Fibroblast of skin of right quadriceps (primary cell): ENCODE data around the gene MB21D2.

Experiments
- DNase-seq: peaks from one replicate; pipeline ENCODE4 v3.0.0-alpha.2; 2013

The MB21D2 gene

DNA sequence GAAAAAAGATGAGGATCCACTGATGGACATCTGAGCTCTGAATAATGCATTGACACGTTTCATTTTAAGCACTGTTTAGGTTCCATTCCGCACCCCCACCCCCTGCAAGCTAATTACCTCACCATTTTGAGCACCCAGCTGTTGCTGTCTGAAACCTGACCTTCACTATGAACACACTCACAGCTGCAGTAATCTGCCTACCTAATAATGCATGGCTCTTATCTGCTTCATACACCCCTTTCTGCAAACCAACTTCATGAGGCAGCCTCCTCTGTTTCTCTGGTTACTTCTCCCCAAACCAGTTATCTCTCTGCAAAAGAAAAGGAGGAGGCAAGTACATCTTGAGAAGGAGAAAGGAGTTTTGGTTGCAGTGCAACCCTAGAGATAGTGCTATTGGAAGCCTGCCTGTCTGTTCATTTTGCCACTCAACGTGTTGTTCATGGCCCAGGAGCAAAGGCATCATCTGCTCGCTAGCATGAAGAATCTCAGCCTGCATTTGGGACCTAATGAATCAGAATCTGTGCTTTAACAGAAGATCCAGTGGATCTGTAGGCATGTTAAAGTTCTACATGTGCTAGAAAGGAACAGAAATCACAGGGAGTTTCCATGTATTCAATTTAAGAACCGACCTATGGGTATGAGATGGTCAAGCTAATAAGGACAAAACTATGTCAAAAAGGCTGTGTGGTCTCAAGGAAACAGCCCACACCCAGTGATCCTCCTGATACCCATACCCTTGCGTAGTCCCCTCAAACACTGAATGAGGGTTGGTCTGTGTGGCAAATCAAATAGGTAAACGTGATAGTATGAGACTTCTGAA is 87.2 kb downstream of the MB21D2 start:
- DNase-seq: no peak

DNA sequence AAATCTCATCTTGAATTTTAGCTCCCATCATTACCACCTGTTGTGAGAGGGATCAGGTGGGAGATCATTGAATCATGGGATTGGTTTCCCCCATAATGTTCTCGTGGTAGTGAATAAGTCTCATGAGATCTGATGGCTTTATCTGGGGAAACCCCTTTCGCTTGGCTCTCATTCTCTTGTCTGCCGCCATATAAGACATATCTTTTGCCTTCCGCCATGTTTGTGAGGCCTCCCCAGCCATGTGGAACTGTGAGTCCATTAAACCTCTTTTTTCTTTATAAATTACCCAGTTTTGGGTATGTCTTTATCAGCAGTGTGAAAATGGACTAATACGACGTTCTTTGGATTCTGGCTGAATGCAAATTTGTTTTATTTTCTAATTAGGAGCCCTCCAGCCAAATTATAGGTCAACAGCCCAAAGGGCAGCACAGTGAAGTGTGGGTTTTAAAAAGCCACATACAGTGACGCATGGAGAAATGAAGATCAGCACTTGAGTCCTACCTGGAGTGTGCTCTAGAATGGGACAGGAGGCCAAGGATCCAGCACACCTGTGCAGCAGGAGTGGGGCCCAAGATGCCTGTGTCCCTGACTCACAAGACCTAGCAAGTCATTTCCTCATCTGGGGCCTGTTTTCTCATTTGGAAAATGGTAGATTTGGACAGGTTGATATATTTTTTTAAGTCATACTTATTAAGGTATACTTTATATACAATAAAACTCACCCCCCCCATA is 89.6 kb downstream of the MB21D2 start:
- no peak for DNase-seq

DNA sequence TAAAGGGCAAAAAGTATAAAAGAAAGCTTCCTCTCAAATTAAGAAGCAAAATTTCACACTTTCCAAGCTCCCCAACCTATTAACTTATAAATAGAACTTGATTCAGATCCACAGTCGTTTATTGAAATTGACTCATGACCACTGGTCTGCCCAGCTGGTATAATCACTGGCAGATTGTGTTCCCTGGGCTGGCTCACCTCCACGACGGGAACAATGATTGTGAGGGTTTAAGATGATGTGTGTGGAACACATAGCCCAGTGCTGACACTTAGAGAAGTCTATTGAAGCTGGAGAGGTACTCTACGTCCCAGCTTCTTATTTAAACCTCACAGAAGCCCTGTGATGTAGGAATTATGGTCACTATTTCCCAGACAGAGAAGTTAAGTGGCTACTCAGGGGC is 90.4 kb downstream of the MB21D2 start:
- no peak for DNase-seq

DNA sequence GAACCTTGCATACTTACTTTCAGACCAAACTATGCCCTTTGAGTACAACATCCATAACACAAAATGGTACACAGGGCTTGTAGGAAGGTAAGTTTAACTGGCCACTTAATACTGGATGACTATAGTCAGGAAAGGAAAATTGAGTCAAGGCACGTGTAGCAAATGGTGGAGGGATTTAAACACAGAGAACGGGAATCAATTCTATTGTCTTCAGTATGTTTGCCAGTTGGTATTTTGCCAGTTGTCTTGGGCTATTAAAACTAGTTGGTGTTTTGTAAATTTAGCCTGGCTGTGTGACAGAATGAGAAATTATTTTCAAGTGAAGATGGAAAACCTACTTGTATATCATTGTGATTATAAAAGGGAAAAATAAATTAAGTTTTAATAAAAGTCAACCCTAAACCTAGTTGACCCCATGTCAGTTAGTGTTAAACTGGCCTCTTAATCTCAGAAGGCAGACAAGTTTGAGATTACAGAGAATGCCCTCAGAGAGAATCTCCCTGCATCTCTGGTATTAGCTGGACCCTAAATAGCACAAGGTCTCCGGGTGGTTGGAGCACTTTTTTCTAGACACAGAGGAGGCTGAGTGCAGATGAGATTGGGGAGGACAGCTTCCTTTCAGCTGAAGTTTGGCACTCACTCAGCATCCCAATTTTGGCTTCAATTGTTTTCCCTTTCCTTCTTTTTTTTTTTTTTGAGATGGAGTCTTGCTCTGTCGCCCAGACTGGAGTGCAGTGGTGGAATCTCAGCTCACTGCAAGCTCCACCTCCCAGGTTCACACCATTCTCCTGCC is 91.2 kb downstream of the MB21D2 start:
- no peak for DNase-seq

DNA sequence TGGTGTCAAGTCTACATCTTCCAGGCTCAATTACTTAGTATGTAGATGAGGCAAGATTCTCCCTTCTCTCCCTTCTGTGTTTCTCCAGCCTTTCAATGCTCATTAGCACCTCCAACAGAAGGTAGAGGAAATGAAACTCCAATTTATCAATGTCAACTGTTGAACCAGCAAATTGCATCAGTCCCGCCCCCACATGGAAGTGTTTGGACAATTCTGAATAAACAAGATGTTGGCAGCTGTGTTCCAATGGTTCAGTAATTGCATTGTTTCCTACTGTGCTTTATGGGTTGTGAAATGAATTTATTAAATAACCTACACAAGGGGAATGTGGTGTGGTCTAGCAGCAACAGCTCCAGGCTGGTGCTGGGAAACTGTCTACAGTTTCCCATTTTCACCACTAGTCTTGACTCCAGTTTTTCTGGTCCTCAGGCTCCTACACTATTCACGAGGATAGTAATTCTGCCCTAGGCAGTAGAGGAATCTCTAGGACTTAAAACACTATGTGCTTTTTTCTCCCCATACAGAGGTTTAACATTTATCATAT is 91.9 kb downstream of the MB21D2 start:
- DNase-seq: no peak

DNA sequence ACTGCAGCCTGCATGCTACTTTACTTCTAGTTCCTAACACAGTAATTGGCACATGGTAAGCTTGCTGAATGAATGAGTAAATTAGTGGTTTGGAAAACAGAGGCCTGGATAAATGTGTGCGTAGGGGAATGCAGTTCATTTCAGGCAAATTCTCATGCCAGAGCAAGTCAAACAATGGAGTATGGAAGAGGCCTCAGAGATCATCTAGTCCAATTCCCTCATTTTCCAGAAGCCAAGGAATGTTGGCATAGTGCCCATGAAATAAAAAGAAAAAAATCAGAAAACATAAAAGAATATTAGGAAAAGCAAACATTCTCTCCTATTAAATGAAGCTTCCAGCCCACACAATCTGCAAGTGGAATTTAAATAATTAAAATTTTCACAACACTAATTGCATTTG is 92.4 kb downstream of the MB21D2 start:
- peak; percentile 47 for DNase-seq

DNA sequence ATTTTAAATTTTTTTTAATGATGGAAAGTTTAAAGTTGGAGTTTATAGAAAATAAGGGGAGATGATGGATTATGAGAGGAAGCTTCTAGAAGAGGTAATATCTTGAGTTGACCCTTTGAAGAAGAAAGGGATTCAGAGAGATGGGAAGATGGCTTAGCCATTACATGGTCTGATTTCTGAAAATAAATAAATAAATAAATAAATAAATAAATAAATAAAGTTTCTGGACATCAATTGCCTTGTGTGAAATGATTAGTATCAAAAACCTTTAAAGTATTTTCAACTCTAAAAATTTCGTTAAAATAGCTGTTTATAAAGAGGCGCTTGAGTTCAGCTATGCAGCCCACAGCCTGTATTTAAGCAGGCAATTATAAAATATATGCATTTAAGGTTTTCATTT is 93.3 kb downstream of the MB21D2 start:
- no peak for DNase-seq

DNA sequence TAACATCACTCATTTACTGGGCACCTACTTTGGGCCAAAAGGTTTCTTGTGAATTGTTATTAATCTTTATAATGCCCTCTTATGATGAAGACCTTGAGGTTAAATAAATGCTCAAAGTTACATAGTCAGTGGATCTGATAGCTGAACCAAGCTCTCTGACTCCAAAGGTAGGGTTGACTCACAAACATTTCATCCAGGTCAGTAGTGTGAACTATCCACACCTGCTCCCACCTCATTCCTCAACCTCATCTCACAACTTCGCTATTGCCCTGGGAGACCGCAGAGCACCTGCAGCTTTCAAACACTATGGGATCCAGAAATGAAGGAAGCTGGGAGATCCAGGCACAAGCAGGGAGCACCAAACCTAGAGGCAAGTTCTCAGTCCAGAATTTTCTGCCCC is 96.5 kb downstream of the MB21D2 start:
- no peak for DNase-seq

DNA sequence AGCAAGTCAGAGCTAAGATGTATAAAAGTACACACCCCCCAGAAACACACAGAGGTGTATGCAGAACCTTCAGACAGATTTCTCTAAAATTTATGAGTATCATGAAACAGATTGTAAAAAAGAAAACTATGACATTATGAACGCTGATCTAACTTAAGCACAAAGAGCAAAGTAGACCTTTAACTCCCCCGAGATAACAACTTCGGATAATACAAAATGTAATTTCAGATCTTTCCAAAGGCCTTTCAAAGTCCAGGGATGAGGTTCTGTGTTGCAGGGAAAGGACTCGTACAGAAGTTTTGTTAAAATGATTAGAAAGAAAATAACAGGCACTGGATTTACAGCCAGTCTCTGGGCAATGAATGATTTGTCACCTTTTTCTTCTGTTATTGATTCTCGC is 97.5 kb downstream of the MB21D2 start:
- DNase-seq: no peak

DNA sequence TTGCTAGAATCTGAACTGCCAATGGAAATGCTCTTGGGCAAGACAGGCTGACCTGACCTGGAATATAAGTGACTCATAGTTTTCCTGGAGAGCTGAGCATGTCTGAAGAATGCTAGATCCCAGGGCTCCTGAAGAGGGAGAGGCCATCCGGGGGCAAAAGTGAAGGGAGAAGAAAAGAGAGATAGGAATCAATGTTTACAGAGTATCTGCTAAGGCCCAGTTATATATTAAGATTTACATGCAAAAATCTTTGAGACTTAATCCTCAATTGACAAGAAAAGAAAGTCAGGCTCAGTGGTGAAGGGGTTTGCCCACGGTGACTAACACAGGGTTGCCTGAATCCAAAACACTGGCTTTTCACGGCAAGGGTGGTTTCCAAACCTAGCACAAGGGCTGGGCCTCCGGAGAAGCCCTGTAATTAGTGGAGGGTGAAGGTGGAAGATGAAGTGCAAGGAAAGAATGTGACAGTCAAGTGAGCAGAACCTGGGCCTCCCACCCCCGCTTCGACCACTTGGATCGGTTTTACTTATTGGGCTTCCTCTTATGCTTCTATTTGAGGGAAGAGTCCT is 98.6 kb downstream of the MB21D2 start:
- peak; percentile 77 for DNase-seq

DNA sequence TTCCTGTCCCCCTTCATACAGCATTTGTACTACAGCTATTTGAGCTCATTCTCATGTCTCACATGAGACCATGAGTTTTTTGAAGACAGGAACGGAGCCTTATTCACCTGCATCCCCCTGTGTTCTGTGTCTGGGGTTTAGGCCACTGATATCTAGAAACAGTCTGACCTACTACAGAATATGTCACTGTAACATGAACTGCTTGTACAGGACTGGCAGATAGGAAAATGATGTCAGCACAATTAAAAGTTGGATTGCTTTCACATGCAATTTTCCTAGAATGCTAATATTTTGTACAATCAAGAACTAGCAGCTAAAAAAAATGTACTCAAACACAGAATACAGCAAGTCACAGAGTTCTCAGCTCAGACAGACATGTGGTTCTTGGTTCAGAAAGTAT is 99.5 kb downstream of the MB21D2 start:
- no peak for DNase-seq

DNA sequence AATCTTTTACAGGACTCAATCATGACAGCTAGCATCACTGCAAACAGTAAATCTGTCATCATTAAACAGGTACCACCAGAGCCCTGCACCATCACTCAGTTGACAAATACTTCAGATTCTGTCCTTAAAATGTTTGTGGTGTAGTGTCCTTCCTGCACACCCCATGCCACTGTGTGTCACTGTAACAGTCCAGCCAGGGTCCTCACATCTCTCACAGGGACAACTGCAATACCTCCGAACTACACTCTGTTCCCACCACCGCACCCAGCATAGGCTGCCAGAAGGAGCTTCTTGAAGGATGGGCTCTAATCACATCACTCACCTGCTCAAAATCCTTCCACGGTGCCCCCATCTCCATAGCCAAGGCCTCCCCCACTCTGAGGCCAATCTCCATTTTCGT is 100.2 kb downstream of the MB21D2 start:
- DNase-seq: no peak

DNA sequence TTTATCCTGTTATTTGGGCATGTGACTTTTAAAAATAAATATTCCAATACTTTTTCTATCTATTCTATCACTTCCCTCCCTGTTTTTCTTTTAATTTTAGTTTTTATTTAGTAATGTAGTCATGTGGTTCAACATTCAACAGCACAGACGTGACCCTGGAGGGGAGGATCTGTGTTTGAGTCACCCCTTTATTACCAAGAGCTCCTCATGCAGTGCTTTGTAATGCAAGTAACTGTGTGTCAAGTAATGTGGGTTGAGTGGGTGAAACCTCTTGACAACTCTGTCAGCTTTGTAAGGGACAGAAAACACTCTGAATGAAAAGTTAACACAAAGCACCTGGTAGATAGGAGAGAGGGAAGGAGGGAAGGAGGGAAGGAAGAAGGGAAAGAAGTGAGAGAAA is 100.6 kb downstream of the MB21D2 start:
- DNase-seq: peak; percentile 62

DNA sequence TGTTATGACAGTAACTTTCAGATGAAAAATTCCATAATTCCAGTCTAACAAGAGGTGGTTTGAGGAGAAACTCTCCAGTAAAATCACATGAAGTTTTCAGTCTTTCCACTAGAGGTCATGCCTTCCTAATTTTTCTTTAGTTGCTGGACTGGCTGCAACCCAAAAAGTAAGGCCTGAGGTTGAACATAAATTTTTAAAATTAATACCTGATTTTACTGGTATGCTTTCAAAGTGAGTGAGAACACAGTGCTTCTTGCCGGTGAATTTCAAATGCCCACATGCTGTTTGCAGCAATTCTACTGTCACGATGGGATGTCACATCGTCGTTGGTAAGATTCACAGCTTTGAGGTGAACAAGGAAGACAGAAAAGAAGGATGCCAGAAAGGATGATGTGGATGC is 101.3 kb downstream of the MB21D2 start:
- DNase-seq: peak; percentile 70

DNA sequence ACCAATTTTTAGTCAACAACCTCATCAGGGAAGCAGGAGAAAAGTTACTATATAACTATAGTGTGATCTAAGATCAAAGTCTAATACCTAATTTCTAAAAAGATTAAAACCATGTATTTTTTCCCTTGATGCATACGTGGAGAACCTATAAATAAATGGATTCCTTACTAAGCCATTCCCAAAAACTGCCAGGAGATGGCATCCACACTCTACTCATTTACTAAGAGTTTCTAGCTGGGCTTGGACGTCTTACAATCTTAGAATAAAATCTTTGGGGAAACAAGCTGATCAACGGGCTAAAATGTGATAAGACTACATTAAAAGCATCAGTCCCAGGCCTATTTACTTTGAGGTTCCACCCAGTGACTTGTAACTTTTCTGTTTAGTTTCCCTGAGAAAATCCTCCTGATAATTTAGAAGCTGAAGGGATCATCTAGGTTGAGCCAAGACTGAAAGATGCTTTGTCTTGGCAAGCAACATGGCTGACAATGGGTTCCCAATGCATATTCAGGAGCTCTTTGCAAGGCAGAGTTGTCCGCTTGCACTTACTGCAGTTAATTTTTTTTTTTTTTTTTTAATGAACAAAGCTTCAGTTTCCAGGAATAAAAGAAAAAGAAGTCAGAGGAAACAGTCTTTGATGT is 104.8 kb downstream of the MB21D2 start:
- peak; percentile 64 for DNase-seq

DNA sequence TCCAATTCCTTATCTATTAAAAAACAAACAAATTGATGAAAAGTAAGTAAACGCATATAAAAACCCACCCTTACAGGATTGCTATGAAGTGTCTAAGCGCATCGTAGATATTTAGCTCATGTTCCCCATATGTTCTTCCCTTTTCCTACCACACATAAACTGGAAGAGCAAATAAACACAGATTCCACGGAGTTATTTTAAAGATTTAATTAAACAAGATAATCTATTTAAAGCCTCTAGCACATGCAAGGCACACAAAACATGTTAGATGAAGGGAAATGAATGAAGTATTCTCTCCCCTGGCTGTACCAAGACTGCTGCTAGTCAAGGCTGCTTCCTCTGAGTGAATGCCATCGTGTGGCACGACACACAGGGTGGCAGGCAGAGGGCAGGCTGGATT is 111.9 kb downstream of the MB21D2 start:
- DNase-seq: no peak

DNA sequence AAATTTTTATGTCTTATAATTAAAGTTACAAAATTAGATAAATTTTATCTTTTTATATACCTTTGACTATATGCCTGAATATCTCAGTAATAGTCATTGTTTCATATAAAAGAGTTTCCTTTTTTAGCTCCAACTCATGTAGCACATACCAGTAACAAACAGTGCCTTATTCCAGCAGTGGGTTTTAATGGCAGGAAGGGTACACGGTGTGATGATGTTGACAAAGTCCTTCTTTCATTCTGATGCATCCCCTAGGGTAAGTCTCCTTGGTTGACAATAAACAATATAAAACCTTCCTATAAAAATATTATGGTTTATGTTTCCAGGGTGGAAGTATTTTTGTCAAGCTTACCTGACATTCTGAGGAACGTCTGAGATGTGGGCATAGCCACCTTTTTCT is 113.2 kb downstream of the MB21D2 start:
- no peak for DNase-seq

DNA sequence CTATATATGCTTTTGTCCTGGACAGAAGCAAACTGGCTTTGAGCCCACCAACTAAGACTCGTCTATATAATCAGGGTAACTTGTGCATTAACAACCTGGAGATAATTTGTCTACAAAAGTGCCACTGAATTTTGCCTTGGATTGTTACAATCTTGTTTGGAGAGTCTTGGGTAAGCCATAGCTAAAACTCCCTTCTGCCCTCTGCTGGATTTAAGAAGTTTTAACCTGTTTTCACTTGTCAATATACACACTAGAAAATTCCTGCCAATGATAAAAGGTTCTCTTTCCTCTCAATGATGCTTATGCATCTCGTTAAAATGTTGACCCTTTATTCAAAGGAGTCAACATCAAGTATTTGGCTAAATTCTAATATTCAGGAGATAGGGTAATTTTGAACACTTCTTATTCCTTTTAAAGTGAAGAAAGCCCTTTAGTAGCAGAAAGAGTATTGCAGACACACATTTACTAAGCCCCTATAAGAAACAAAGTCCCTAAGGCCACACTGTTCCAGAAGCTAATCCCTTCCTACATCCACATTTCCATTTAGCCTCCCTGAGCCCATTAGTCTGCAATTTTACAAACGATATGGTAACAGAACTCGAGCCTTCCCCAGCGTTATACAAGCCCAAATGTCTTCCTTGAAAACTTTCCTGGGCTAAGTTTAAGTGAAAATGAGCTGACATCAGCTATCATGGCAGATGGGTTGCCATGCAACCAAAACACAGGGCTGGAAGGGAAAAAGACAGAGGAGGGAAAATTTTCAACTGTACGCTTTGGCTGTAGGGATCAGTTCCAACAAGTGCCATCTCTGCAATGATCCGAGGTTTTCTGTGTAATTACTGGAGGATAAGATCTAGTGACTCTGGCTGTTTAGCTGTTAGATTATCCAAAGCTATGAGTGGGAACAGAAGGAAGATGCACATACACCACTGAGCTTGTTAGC is 114.4 kb downstream of the MB21D2 start:
- no peak for DNase-seq

DNA sequence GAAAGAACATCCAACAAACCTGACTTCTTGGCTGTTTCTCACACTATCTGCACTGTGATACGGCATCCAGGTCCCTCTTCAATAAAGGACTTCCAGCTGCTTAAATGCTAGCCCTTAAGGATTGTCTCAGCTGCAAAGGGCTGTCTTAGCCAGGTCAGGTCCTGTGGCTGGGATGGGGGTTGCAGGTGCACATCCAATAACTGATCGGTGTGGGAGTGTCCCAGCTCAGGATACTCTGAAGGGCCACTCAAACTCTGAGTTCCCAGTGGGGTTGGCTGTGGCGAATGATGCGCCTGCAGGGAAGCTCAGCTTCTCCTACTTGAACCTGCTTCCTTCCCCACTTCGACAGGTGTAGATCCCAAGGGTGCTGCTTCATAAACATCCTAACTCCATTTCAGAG is 115.7 kb downstream of the MB21D2 start:
- no peak for DNase-seq

DNA sequence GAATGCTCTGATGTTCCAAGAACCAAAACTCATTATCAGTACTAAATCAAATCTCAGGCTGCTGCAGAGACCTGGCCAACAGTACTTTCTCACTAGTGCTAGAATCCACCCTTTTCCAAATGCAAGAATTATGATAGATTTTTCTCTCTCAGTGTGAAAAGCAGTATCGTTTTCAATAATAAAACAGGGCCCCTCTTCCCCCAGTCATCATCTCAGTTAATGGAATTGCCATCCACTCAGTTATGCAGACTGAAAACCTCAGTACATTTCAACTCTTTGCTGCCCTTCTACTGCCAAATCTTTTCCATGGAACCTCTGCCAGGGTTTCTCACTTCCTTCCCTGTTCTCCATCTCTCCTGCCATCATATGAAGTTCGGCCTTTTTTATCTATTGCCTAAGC is 117.9 kb downstream of the MB21D2 start:
- DNase-seq: no peak

DNA sequence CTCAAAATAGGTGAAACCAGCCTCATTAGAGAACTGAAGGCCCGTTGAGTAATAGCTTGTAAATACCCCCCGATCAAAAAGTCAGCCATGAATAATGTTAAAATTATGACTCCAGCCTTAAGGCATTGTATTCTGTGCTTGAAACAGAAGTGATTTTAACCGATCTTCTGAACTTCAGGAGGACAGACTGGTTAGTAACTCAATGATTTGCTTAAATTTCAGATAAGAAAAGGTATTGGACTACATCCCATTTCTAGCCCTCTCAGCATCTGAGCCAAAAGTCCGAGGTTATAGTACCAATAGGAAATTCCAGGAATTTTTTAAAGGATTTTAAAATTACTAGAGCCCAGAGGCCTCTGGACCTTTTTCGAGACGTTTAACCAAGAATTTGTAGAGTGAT is 122.6 kb downstream of the MB21D2 start:
- no peak for DNase-seq
